Activated CD4-positive, alpha-beta memory T cell treated with anti-CD3 and anti-CD28 coated beads for 36 hours (primary cell): Measurements from ENCODE around the gene PLPP7. TPM values are rescaled to one million over a fixed set of nuclear protein-coding genes. Genes with fewer than 3 reads are reported as not detected.
"Not testable (repeated sequence)": the region's sequence is repeated elsewhere in the genome, so short reads cannot be mapped to it uniquely, and the experiment has no call there.

Source experiments
- CTCF ChIA-PET: fragments of 350-600 bp; sonication (Branson Sonifier 250); formaldehyde crosslinking; loops from one replicate; lab custom pipeline; 2021; ENCODE audit warnings: antibody characterized with exemption, inconsistent platforms; lab: Charles Lee
- POLR2A ChIA-PET: fragments of 350-600 bp; sonication (Branson Sonifier 250); formaldehyde crosslinking; loops from one replicate; lab custom pipeline; 2021; ENCODE audit warnings: antibody characterized with exemption; lab: Charles Lee
- DNase-seq: peaks from one replicate; pipeline ENCODE4 v3.0.0-alpha.2; 2020
- H3K27ac Mint-ChIP-seq: one replicate; pipeline ENCODE4 v1.8.0; 2021; ENCODE audit warnings: mixed read lengths
- H3K27me3 Mint-ChIP-seq: one replicate; pipeline ENCODE4 v1.8.0; 2021; ENCODE audit warnings: mixed read lengths
- H3K36me3 Mint-ChIP-seq: one replicate; pipeline ENCODE4 v1.8.0; 2021; ENCODE audit warnings: mixed read lengths
- H3K4me1 Mint-ChIP-seq: one replicate; pipeline ENCODE4 v1.8.0; 2021; ENCODE audit warnings: low read depth, mixed read lengths
- H3K4me3 Mint-ChIP-seq: one replicate; pipeline ENCODE4 v1.8.0; 2021; ENCODE audit warnings: mild to moderate bottlenecking, mixed read lengths
- H3K9me3 Mint-ChIP-seq: one replicate; pipeline ENCODE4 v1.8.0; 2021; ENCODE audit warnings: mixed read lengths
- intact Hi-C: fragments of 100-400 bp; cut with micrococcal nuclease; formaldehyde crosslinking; loops from one replicate; pipeline ENCODE4 v1.15.1; 2023
- total RNA-seq, 2 experiments: library from RNA; stranded (reverse); gene quantifications; one replicate each; pipeline ENCODE4 v1.2.3, GENCODE V29; 2021

Gene PLPP7
- total RNA-seq, 2 experiments from 2014 or later: not detected

GRCh38 chr9:131270171-131271015, 19.1 kb upstream of the PLPP7 start:
- no peaks in the 10 kb centered on the region for H3K9me3 Mint-ChIP-seq
- intact Hi-C loops: loop anchor here (1.0 to 5.0 kb wide), 7 partner anchors 18 to 462 kb away; partner anchors contain the start of gene NUP214
- H3K27me3 Mint-ChIP-seq: no peaks in the 10 kb centered on the region
- H3K4me3 Mint-ChIP-seq: peak overlapping the region; percentile 99
- DNase-seq: peak; percentile 80
- peaks cover 56% of the 10 kb centered on the region for H3K4me1 Mint-ChIP-seq
- ChIA-PET POLR2A (interaction anchor here (0.9 to 11.6 kb wide), 5 partner anchors 11 to 145 kb away, joined by 3 to 180 read pairs (median 5); partner anchors contain the start of gene NUP214), CTCF (interaction anchor here (0.6 to 11.5 kb wide), 4 partner anchors 15 to 106 kb away, joined by 3 to 109 read pairs (median 4); no protein-coding TSS in a partner anchor)
- H3K27ac Mint-ChIP-seq: peak overlapping the region; percentile 97
- H3K36me3 Mint-ChIP-seq: peaks cover 41% of the 10 kb centered on the region

- POLR2A ChIA-PET: interaction anchor here (1.1 to 11.6 kb wide), 4 partner anchors 17 to 146 kb away, joined by 3 to 180 read pairs (median 6); partner anchors contain the start of gene NUP214
- intact Hi-C loops: loop anchor here (5.0 kb wide), 5 partner anchors 94 to 461 kb away; partner anchors contain the start of gene NUP214
- H3K9me3 Mint-ChIP-seq, H3K27me3 Mint-ChIP-seq, DNase-seq: not testable (repeated sequence)
- CTCF ChIA-PET: interaction anchor here (1.4 to 11.5 kb wide), 2 partner anchors 15 to 66 kb away, joined by 5 to 109 read pairs; no protein-coding TSS in a partner anchor
- Mint-ChIP-seq H3K4me1 (peaks cover 52% of the 10 kb centered on the region), H3K4me3 (peak overlapping the region; percentile 99), H3K27ac (peak overlapping the region; percentile 97), H3K36me3 (peaks cover 46% of the 10 kb centered on the region)
Measured at GRCh38 chr9:131271016-131271273, 18.6 kb upstream of the PLPP7 start.

- peaks cover 48% of the 10 kb centered on the region for H3K36me3 Mint-ChIP-seq
- peak; percentile 44 for DNase-seq
- H3K27ac Mint-ChIP-seq: peak overlapping the region; percentile 97
- ChIA-PET CTCF (interaction anchor here (1.4 to 11.5 kb wide), 3 partner anchors 16 to 93 kb away, joined by 4 to 109 read pairs (median 5); no protein-coding TSS in a partner anchor), POLR2A (interaction anchor here (0.7 to 11.6 kb wide), 5 partner anchors 17 to 229 kb away, joined by 3 to 180 read pairs (median 5); partner anchors contain the start of gene NUP214)
- H3K4me1 Mint-ChIP-seq: peaks cover 47% of the 10 kb centered on the region
- peak overlapping the region; percentile 99 for H3K4me3 Mint-ChIP-seq
- intact Hi-C loops: loop anchor here (5.0 kb wide), 5 partner anchors 94 to 461 kb away; partner anchors contain the start of gene NUP214
- H3K9me3 Mint-ChIP-seq: no peaks in the 10 kb centered on the region
- no peaks in the 10 kb centered on the region for H3K27me3 Mint-ChIP-seq
Measured at GRCh38 chr9:131271506-131271931, 18.0 kb upstream of the PLPP7 start.

GRCh38 chr9:131272212-131272611, 17.3 kb upstream of the PLPP7 start:
- peaks cover 48% of the 10 kb centered on the region for H3K36me3 Mint-ChIP-seq
- ChIA-PET POLR2A (interaction anchor here (2.1 to 11.6 kb wide), 3 partner anchors 18 to 147 kb away, joined by 5 to 180 read pairs (median 7); partner anchors contain the start of gene NUP214), CTCF (interaction anchor here (0.7 to 11.5 kb wide), 4 partner anchors 16 to 579 kb away, joined by 3 to 109 read pairs (median 4); no protein-coding TSS in a partner anchor)
- peaks cover 40% of the 10 kb centered on the region for H3K4me1 Mint-ChIP-seq
- peak overlapping the region; percentile 97 for H3K27ac Mint-ChIP-seq
- no peak for DNase-seq
- H3K9me3 Mint-ChIP-seq: no peaks in the 10 kb centered on the region
- intact Hi-C loops: loop anchor here (5.0 kb wide), 5 partner anchors 95 to 460 kb away; partner anchors contain the start of gene NUP214
- H3K27me3 Mint-ChIP-seq: no peaks in the 10 kb centered on the region
- peak overlapping the region; percentile 99 for H3K4me3 Mint-ChIP-seq

- H3K9me3 Mint-ChIP-seq: no peaks in the 10 kb centered on the region
- peaks cover 37% of the 10 kb centered on the region for H3K4me1 Mint-ChIP-seq
- intact Hi-C loops: loop anchor here (5.0 kb wide), 5 partner anchors 96 to 459 kb away; partner anchors contain the start of gene NUP214
- CTCF ChIA-PET: interaction anchor here (0.8 to 11.5 kb wide), 3 partner anchors 18 to 466 kb away, joined by 3 to 109 read pairs (median 4); partner anchors contain the start of gene RAPGEF1
- peaks cover 48% of the 10 kb centered on the region for H3K36me3 Mint-ChIP-seq
- H3K27ac Mint-ChIP-seq: peak overlapping the region; percentile 97
- peak overlapping the region; percentile 99 for H3K4me3 Mint-ChIP-seq
- peak; percentile 46 for DNase-seq
- POLR2A ChIA-PET: interaction anchor here (0.9 to 11.6 kb wide), 6 partner anchors 9 to 404 kb away, joined by 3 to 180 read pairs (median 5); partner anchors contain the start of gene NUP214
- no peaks in the 10 kb centered on the region for H3K27me3 Mint-ChIP-seq
Measured at GRCh38 chr9:131273146-131273855, 16.2 kb upstream of the PLPP7 start.

GRCh38 chr9:131273856-131274673, 15.5 kb upstream of the PLPP7 start:
- Mint-ChIP-seq H3K4me3 (peak overlapping the region; percentile 99), H3K9me3 (no peaks in the 10 kb centered on the region), H3K36me3 (peaks cover 48% of the 10 kb centered on the region), H3K27ac (peak overlapping the region; percentile 97), H3K27me3 (no peaks in the 10 kb centered on the region), H3K4me1 (peaks cover 41% of the 10 kb centered on the region)
- intact Hi-C loops: loop anchor here (5.0 kb wide), 5 partner anchors 97 to 458 kb away; partner anchors contain the start of gene NUP214
- ChIA-PET CTCF (interaction anchor here (0.5 to 11.5 kb wide), 6 partner anchors 15 to 1310 kb away, joined by 3 to 109 read pairs (median 3); partner anchors contain the start of genes PLPP7 and RAPGEF1), POLR2A (interaction anchor here (0.9 to 11.6 kb wide), 7 partner anchors 8 to 403 kb away, joined by 3 to 180 read pairs (median 5); partner anchors contain the start of gene NUP214)
- DNase-seq: peak; percentile 43

GRCh38 chr9:131274674-131275331, 14.7 kb upstream of the PLPP7 start:
- Mint-ChIP-seq H3K9me3 (no peaks in the 10 kb centered on the region), H3K36me3 (peaks cover 48% of the 10 kb centered on the region), H3K27me3 (no peaks in the 10 kb centered on the region), H3K27ac (peak overlapping the region; percentile 97), H3K4me1 (peaks cover 36% of the 10 kb centered on the region), H3K4me3 (peak overlapping the region; percentile 99)
- intact Hi-C loops: loop anchor here (1.0 to 5.0 kb wide), 7 partner anchors 23 to 457 kb away; partner anchors contain the start of genes NUP214 and POMT1
- peak; percentile 58 for DNase-seq
- POLR2A ChIA-PET: interaction anchor here (1.0 to 11.6 kb wide), 4 partner anchors 8 to 226 kb away, joined by 4 to 180 read pairs (median 6); partner anchors contain the start of gene NUP214
- CTCF ChIA-PET: interaction anchor here (1.1 to 11.5 kb wide), 5 partner anchors 14 to 96 kb away, joined by 3 to 109 read pairs (median 3); partner anchors contain the start of gene PLPP7

GRCh38 chr9:131275332-131276093, 14.0 kb upstream of the PLPP7 start:
- Mint-ChIP-seq H3K36me3 (peaks cover 48% of the 10 kb centered on the region), H3K27me3 (no peaks in the 10 kb centered on the region), H3K4me1 (peaks cover 31% of the 10 kb centered on the region), H3K27ac (peak overlapping the region; percentile 97), H3K9me3 (no peaks in the 10 kb centered on the region), H3K4me3 (peak overlapping the region; percentile 99)
- ChIA-PET CTCF (interaction anchor here (1.1 to 11.5 kb wide), 4 partner anchors 20 to 97 kb away, joined by 3 to 109 read pairs (median 4); no protein-coding TSS in a partner anchor), POLR2A (interaction anchor here (0.9 to 11.6 kb wide), 4 partner anchors 9 to 225 kb away, joined by 3 to 180 read pairs (median 6); no protein-coding TSS in a partner anchor)
- intact Hi-C loops: loop anchor here (1.0 to 5.0 kb wide), 2 partner anchors 23 to 227 kb away; partner anchors contain the start of gene POMT1
- DNase-seq: peak; percentile 54
